Measurements from ENCODE around the gene KMT2B. TPM values are rescaled to one million over a fixed set of nuclear protein-coding genes. Genes with fewer than 3 reads are reported as not detected.
"Not testable (repeated sequence)": the region's sequence is repeated elsewhere in the genome, so short reads cannot be mapped to it uniquely, and the experiment has no call there.

The KMT2B gene, protein sequence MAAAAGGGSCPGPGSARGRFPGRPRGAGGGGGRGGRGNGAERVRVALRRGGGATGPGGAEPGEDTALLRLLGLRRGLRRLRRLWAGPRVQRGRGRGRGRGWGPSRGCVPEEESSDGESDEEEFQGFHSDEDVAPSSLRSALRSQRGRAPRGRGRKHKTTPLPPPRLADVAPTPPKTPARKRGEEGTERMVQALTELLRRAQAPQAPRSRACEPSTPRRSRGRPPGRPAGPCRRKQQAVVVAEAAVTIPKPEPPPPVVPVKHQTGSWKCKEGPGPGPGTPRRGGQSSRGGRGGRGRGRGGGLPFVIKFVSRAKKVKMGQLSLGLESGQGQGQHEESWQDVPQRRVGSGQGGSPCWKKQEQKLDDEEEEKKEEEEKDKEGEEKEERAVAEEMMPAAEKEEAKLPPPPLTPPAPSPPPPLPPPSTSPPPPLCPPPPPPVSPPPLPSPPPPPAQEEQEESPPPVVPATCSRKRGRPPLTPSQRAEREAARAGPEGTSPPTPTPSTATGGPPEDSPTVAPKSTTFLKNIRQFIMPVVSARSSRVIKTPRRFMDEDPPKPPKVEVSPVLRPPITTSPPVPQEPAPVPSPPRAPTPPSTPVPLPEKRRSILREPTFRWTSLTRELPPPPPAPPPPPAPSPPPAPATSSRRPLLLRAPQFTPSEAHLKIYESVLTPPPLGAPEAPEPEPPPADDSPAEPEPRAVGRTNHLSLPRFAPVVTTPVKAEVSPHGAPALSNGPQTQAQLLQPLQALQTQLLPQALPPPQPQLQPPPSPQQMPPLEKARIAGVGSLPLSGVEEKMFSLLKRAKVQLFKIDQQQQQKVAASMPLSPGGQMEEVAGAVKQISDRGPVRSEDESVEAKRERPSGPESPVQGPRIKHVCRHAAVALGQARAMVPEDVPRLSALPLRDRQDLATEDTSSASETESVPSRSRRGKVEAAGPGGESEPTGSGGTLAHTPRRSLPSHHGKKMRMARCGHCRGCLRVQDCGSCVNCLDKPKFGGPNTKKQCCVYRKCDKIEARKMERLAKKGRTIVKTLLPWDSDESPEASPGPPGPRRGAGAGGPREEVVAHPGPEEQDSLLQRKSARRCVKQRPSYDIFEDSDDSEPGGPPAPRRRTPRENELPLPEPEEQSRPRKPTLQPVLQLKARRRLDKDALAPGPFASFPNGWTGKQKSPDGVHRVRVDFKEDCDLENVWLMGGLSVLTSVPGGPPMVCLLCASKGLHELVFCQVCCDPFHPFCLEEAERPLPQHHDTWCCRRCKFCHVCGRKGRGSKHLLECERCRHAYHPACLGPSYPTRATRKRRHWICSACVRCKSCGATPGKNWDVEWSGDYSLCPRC (N-terminal part only)
- 1 to 10 TPM in 2 of 6 donors, under 1 TPM in 4; 0.35 to 2.2 (median 0.76) TPM for polyA plus RNA-seq (ENCODE audit: low read depth in 6 of 6)

DNA sequence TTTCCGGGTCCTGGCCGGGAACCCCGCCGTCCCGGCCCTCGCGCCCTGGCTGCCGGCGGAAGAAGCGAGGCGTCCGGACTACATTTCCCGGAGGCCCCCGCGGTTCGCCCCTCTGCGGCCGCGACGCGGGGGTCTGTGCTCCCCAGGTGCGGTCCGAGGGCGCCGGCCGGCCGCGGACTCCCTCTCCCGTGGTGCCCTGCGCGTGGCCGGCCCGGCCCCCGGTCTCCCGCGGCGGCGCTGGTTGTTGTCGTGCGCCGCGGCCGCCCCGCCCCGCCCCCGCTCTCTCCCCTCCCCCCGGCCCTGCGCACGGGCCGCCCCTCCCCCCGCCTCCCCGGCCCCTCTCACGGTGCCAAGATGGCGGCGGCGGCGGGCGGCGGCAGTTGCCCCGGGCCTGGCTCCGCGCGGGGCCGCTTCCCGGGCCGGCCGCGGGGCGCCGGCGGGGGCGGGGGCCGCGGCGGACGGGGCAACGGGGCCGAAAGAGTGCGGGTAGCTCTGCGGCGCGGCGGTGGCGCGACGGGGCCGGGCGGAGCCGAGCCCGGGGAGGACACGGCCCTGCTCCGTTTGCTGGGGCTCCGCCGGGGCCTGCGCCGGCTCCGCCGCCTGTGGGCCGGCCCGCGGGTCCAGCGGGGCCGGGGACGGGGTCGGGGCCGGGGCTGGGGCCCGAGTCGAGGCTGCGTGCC lies at the start of gene KMT2B:
Gene KMT2B, plus strand, starts transcription at position 339 of the 680 bp plus-strand sequence. Its CDS starts 16 bp downstream, at position 355.
- DNase-seq, result no peak
- no peaks in the 10 kb centered on the region for H3K9me3 Mint-ChIP-seq
- H3K27me3 Mint-ChIP-seq, result no peaks in the 10 kb centered on the region
- H3K27ac Mint-ChIP-seq, result peak within 1 kb of the TSS; percentile 87 to 94 (median 93)
- peak within 1 kb of the TSS; percentile 88 to 98 (median 94) for H3K4me3 Mint-ChIP-seq
- H3K4me1 Mint-ChIP-seq, result peaks cover 52 to 69% (median 54%) of the 10 kb centered on the region in 3 donors
- peak; percentile 32 to 37 for ATAC-seq (ENCODE audit: low read depth in 2 of 2)
- peaks cover 0 to 8% of the 10 kb centered on the region in 2 donors for H3K36me3 Mint-ChIP-seq

- Mint-ChIP-seq H3K9me3 (peaks cover 0 to 3% (median 0%) of the 10 kb centered on the region in 7 donors), H3K4me1 (peaks cover 3 to 13% (median 7%) of the 10 kb centered on the region in 3 donors), H3K36me3 (peaks cover 0 to 6% of the 10 kb centered on the region in 2 donors), H3K27me3 (peaks cover 18 to 42% (median 36%) of the 10 kb centered on the region in 3 donors), H3K27ac (peak overlapping the region in 1 of 6 donors; percentile 20), H3K4me3 (no peak overlapping the region)
- DNase-seq (no peak), ATAC-seq (ENCODE audit: low read depth in 2 of 2) (no peak)
Observed at GRCh38 chr19:35669566-35669965, 48.2 kb upstream of the KMT2B start.

DNA sequence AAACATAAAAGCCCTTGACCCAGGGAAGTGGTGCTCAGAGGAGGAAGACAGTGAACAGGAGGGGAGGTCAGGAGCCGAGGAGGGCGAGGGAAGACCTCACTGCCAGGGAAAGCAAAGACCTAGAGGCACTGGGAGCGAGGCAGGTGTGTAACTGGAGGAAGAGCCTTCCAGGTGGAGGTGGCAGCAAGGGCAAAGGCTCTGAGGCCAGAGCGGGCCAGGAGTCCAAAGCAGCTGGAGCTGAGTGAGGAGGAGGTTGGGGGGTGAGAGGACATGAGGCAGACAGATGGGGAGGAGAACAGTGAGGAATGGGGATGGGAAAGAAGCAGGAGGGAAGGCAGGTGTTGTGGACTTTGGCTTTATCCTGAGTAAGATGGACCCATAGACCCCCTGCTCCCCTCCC lies 47.8 kb upstream of the KMT2B start:
- H3K27ac Mint-ChIP-seq, result peak overlapping the region in 1 of 6 donors; percentile 20
- peaks cover 0 to 3% (median 0%) of the 10 kb centered on the region in 7 donors for H3K9me3 Mint-ChIP-seq

GRCh38 chr19:35670686-35671085 lies 47.1 kb upstream of the KMT2B start:
- Mint-ChIP-seq H3K36me3 (peaks cover 0 to 6% of the 10 kb centered on the region in 2 donors), H3K27me3 (peaks cover 18 to 46% (median 39%) of the 10 kb centered on the region in 3 donors), H3K4me3 (no peak overlapping the region), H3K27ac (no peak overlapping the region), H3K4me1 (peaks cover 3 to 13% (median 7%) of the 10 kb centered on the region in 3 donors), H3K9me3 (peaks cover 0 to 3% (median 0%) of the 10 kb centered on the region in 7 donors)
- no peak for ATAC-seq (ENCODE audit: low read depth in 2 of 2)
- no peak for DNase-seq

More for the DNA sequence above, 47.8 kb upstream of the KMT2B start:
- H3K27me3 Mint-ChIP-seq, result peaks cover 18 to 44% (median 36%) of the 10 kb centered on the region in 3 donors
- no peak overlapping the region for H3K4me3 Mint-ChIP-seq
- peaks cover 0 to 6% of the 10 kb centered on the region in 2 donors for H3K36me3 Mint-ChIP-seq
- H3K4me1 Mint-ChIP-seq, result peaks cover 3 to 13% (median 7%) of the 10 kb centered on the region in 3 donors
- DNase-seq (no peak), ATAC-seq (ENCODE audit: low read depth in 2 of 2) (no peak)

- H3K27ac Mint-ChIP-seq, result no peak overlapping the region
- DNase-seq (no peak), ATAC-seq (ENCODE audit: low read depth in 2 of 2) (no peak)
- peaks cover 0 to 3% (median 0%) of the 10 kb centered on the region in 7 donors for H3K9me3 Mint-ChIP-seq
- H3K36me3 Mint-ChIP-seq, result peaks cover 0 to 6% of the 10 kb centered on the region in 2 donors
- H3K4me3 Mint-ChIP-seq, result no peak overlapping the region
- peaks cover 3 to 13% (median 7%) of the 10 kb centered on the region in 3 donors for H3K4me1 Mint-ChIP-seq
- H3K27me3 Mint-ChIP-seq, result peaks cover 18 to 56% (median 50%) of the 10 kb centered on the region in 3 donors
Observed at GRCh38 chr19:35671818-35672217, 46.0 kb upstream of the KMT2B start.

- Mint-ChIP-seq H3K4me3 (peak overlapping the region; percentile 61 to 79 (median 73)), H3K27ac (no peak overlapping the region), H3K27me3 (peaks cover 22 to 64% (median 58%) of the 10 kb centered on the region in 3 donors), H3K36me3 (peaks cover 0 to 6% of the 10 kb centered on the region in 2 donors), H3K4me1 (peaks cover 3 to 10% (median 7%) of the 10 kb centered on the region in 3 donors), H3K9me3 (peaks cover 0 to 4% (median 0%) of the 10 kb centered on the region in 7 donors)
- ATAC-seq (ENCODE audit: low read depth in 2 of 2) (peak; percentile 61 to 67), DNase-seq (no peak)
Observed at GRCh38 chr19:35673121-35673804, 44.5 kb upstream of the KMT2B start.

GRCh38 chr19:35675589-35676140 lies 42.1 kb upstream of the KMT2B start:
- Mint-ChIP-seq H3K27ac (no peak overlapping the region), H3K36me3 (peaks cover 0 to 6% of the 10 kb centered on the region in 2 donors), H3K4me1 (peaks cover 3 to 7% (median 6%) of the 10 kb centered on the region in 3 donors), H3K4me3 (peak overlapping the region in 1 of 8 donors; percentile 78), H3K27me3 (peaks cover 22 to 57% (median 47%) of the 10 kb centered on the region in 3 donors), H3K9me3 (peaks cover 0 to 4% (median 0%) of the 10 kb centered on the region in 7 donors)
- no peak for DNase-seq
- ATAC-seq (ENCODE audit: low read depth in 2 of 2), result no peak

GRCh38 chr19:35689836-35690235 lies 28.0 kb upstream of the KMT2B start:
- Mint-ChIP-seq H3K4me1 (peaks cover 0 to 6% (median 4%) of the 10 kb centered on the region in 3 donors), H3K9me3 (no peaks in the 10 kb centered on the region), H3K4me3 (no peak overlapping the region), H3K27me3 (peaks cover 0 to 4% (median 0%) of the 10 kb centered on the region in 3 donors), H3K27ac (no peak overlapping the region), H3K36me3 (no peaks in the 10 kb centered on the region)
- no peak for DNase-seq
- ATAC-seq (ENCODE audit: low read depth in 2 of 2), result no peak

DNA sequence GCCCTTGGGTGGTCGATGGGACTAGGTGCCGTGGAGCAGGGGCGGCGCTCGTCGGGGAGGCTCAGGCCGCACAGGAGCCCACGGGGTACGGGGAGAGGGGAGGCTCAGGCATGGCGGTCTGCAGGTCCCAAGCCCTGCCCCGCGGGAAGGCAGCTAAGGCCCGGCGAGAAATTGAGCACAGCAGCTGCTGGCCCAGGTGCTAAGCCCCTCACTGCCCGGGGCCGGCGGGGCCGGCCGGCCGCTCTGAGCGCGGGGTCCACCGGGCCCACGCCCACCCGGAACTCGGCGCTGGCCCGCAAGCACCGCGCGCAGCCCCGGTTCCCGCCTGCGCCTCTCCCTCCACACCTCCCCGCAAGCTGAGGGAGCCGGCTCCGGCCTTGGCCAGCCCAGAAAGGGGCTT lies 26.7 kb upstream of the KMT2B start:
- H3K9me3 Mint-ChIP-seq; H3K27me3 Mint-ChIP-seq; DNase-seq; H3K4me1 Mint-ChIP-seq; H3K4me3 Mint-ChIP-seq; H3K36me3 Mint-ChIP-seq; ATAC-seq (ENCODE audit: low read depth in 2 of 2); H3K27ac Mint-ChIP-seq: not testable (repeated sequence)

- no peak for DNase-seq
- H3K36me3 Mint-ChIP-seq, result no peaks in the 10 kb centered on the region
- peaks cover 0 to 4% (median 0%) of the 10 kb centered on the region in 3 donors for H3K27me3 Mint-ChIP-seq
- H3K4me3 Mint-ChIP-seq, result no peak overlapping the region
- ATAC-seq (ENCODE audit: low read depth in 2 of 2), result no peak
- peaks cover 0 to 6% (median 4%) of the 10 kb centered on the region in 3 donors for H3K4me1 Mint-ChIP-seq
- no peaks in the 10 kb centered on the region for H3K9me3 Mint-ChIP-seq
- no peak overlapping the region for H3K27ac Mint-ChIP-seq
Observed at GRCh38 chr19:35692010-35692409, 25.8 kb upstream of the KMT2B start.

DNA sequence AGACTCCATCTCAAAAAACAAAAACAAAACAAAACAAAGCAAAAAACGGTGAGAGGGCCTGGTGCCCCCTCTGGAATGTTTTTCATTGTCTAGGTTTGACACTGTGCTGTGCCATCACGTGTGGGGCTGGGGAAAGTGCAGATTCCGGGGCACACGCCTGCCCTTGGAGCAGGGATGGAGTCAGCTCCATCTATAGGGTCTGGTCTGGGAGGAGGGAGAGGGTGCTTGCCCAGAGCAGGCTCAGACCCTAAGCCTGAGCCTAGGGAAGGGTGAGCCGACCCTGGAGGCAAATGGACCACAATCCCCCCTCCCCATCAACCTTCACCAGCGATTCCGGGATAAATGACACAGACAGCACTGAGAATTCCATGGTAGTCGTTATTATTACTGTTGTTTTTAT lies 24.4 kb upstream of the KMT2B start:
- Mint-ChIP-seq H3K4me3 (no peak overlapping the region), H3K27ac (no peak overlapping the region), H3K9me3 (no peaks in the 10 kb centered on the region), H3K36me3 (no peaks in the 10 kb centered on the region), H3K4me1 (peaks cover 0 to 6% (median 4%) of the 10 kb centered on the region in 3 donors), H3K27me3 (peaks cover 0 to 4% (median under 1%) of the 10 kb centered on the region in 3 donors)
- DNase-seq (no peak), ATAC-seq (ENCODE audit: low read depth in 2 of 2) (peak; percentile 6 to 7)

Data from naive B cell (primary cell).